Heart left ventricle (tissue), 13 donors: ENCODE measurements around the gene RNF150.

Source experiments
- POLR2A ChIP-seq, 2 donors: fragments of 450-650 bp; IDR thresholded peaks; one replicate each; pipeline ENCODE4 v1.6.1; 2017; ENCODE audit warnings: antibody characterized with exemption in 2 of 2, mild to moderate bottlenecking in 2 of 2, moderate library complexity in 2 of 2
- TF ChIP-seq, protein P1 (sequence below), 12 donors: fragments of 200-600 bp; sonication (generic) in 4 of 12; IDR thresholded peaks; one replicate each; pipeline versions ENCODE4 v1.5.0 to v1.8.0; 2018 to 2022; ENCODE audit warnings: antibody characterized with exemption in 12 of 12, mild to moderate bottlenecking in 5 of 12
- donor health status: ischemic (EF 13 %, LVEDD 7.1; RV severe dilation, severe dysfunction).
- donor health status: DM: no; HTN: yes; CAD: no.
- donor health status: DM: no; HTN: no; CAD: no.
- donor health status: ischemic (EF 25% LVEDD 6.9; RV normal size, moderate dysfunction).
- donor health status: ischemic (EF 25% LVEDD 5.7; RV mildly dilated, moderate dysfunction).
- donor health status: ischemic (EF 35%, LVEDD 5.7; RV mildly dilated, moderate dysfunction).
- donor health status: nonischemic (EF 11% LVEDD 7.7; RV severe dilation, severe dysfunction).
- donor health status: DM: yes; HTN: yes; CAD: no.
- donor health status: PGD.
- donor health status: ischemic (EF 29% LVEDD 5.4; RV normal size, mild dysfunction).
- donor health status: nonischemic (EF 23%, LVEDD 6.1; RV moderate dilation, normal function).

DNA sequence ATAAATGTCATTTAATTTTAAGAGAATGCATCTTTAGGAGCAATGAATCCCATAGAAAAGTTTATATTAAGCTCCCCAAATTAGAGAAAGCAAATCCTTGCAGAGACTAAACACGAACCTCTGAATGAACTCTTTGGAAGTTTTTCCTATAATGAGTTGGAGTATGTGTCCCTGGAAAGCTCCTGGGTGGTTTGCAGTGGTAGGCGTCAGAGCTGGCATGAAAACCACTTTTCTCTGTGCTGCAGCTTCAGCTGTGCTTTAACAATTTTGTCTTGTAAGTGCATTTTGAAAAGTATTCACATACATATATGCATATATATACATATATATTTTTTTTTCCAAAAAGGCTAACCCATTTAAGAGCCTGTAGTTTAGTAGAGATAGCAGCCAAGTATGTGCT is 228.4 kb downstream of the RNF150 start:
- TF ChIP-seq, protein P1, sequence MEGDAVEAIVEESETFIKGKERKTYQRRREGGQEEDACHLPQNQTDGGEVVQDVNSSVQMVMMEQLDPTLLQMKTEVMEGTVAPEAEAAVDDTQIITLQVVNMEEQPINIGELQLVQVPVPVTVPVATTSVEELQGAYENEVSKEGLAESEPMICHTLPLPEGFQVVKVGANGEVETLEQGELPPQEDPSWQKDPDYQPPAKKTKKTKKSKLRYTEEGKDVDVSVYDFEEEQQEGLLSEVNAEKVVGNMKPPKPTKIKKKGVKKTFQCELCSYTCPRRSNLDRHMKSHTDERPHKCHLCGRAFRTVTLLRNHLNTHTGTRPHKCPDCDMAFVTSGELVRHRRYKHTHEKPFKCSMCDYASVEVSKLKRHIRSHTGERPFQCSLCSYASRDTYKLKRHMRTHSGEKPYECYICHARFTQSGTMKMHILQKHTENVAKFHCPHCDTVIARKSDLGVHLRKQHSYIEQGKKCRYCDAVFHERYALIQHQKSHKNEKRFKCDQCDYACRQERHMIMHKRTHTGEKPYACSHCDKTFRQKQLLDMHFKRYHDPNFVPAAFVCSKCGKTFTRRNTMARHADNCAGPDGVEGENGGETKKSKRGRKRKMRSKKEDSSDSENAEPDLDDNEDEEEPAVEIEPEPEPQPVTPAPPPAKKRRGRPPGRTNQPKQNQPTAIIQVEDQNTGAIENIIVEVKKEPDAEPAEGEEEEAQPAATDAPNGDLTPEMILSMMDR (IDR thresholded peaks at IDR 0.05) = no peak
- no peak for TF ChIP-seq POLR2A (IDR thresholded peaks at IDR 0.05)
